ENCODE measurements around the gene ZNF592. TPM values are rescaled to one million over a fixed set of nuclear protein-coding genes. Genes with fewer than 3 reads are reported as not detected.
A peak's percentile ranks its signal among the peaks of the same experiment; 100 is the strongest.

The ZNF592 gene
- total and polyA plus RNA-seq, 9 of the 15 experiments (the other 6 are each of a cell fraction or from before 2014, with no cell fraction given): 0.88 to 23.8 (median 7.4) TPM

DNA sequence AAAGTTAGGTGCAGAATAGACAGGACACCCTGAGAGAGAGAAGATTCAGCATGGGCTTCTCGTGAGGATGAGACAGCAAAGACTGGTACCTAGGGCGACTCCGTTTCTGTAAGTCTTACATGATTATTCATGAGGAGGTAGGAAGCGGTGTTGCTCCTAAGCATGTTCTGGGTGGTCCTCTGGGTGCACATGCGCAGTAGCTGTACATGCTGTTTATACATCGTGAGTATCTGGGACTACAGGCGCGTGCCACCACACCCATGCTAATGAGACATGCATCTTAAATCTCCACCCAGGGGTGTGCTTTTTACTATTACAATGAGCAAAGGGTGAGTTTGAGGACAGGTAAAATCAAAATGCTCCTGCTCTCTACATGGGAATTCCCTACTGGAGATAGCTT lies 81.0 kb downstream of the ZNF592 start (continued):
- TF ChIP-seq MXD1 (CRISPR knock-in tag; IDR thresholded peaks at IDR 0.05; ENCODE audit: borderline replicate concordance, poor library complexity, severe bottlenecking) (no peak), GATAD2A (IDR thresholded peaks at IDR 0.05) (no peak), HNRNPH1 (optimal IDR thresholded peaks at IDR 0.05; ENCODE audit: low read depth, low read length) (no peak), BHLHE40 (IDR thresholded peaks at IDR 0.05; ENCODE audit: low read length) (peak; percentile 74), AFF1 (IDR thresholded peaks at IDR 0.05; ENCODE audit: low read depth in 1 of 2, partially characterized antibody in 2 of 2) (no peak), SRF (CRISPR knock-in tag; IDR thresholded peaks at IDR 0.05) (no peak), MAFF (IDR thresholded peaks at IDR 0.05; ENCODE audit: low read length) (peak; percentile 12; the same call in 1 of the 2 replicates)
- TF ChIP-seq, protein P1, sequence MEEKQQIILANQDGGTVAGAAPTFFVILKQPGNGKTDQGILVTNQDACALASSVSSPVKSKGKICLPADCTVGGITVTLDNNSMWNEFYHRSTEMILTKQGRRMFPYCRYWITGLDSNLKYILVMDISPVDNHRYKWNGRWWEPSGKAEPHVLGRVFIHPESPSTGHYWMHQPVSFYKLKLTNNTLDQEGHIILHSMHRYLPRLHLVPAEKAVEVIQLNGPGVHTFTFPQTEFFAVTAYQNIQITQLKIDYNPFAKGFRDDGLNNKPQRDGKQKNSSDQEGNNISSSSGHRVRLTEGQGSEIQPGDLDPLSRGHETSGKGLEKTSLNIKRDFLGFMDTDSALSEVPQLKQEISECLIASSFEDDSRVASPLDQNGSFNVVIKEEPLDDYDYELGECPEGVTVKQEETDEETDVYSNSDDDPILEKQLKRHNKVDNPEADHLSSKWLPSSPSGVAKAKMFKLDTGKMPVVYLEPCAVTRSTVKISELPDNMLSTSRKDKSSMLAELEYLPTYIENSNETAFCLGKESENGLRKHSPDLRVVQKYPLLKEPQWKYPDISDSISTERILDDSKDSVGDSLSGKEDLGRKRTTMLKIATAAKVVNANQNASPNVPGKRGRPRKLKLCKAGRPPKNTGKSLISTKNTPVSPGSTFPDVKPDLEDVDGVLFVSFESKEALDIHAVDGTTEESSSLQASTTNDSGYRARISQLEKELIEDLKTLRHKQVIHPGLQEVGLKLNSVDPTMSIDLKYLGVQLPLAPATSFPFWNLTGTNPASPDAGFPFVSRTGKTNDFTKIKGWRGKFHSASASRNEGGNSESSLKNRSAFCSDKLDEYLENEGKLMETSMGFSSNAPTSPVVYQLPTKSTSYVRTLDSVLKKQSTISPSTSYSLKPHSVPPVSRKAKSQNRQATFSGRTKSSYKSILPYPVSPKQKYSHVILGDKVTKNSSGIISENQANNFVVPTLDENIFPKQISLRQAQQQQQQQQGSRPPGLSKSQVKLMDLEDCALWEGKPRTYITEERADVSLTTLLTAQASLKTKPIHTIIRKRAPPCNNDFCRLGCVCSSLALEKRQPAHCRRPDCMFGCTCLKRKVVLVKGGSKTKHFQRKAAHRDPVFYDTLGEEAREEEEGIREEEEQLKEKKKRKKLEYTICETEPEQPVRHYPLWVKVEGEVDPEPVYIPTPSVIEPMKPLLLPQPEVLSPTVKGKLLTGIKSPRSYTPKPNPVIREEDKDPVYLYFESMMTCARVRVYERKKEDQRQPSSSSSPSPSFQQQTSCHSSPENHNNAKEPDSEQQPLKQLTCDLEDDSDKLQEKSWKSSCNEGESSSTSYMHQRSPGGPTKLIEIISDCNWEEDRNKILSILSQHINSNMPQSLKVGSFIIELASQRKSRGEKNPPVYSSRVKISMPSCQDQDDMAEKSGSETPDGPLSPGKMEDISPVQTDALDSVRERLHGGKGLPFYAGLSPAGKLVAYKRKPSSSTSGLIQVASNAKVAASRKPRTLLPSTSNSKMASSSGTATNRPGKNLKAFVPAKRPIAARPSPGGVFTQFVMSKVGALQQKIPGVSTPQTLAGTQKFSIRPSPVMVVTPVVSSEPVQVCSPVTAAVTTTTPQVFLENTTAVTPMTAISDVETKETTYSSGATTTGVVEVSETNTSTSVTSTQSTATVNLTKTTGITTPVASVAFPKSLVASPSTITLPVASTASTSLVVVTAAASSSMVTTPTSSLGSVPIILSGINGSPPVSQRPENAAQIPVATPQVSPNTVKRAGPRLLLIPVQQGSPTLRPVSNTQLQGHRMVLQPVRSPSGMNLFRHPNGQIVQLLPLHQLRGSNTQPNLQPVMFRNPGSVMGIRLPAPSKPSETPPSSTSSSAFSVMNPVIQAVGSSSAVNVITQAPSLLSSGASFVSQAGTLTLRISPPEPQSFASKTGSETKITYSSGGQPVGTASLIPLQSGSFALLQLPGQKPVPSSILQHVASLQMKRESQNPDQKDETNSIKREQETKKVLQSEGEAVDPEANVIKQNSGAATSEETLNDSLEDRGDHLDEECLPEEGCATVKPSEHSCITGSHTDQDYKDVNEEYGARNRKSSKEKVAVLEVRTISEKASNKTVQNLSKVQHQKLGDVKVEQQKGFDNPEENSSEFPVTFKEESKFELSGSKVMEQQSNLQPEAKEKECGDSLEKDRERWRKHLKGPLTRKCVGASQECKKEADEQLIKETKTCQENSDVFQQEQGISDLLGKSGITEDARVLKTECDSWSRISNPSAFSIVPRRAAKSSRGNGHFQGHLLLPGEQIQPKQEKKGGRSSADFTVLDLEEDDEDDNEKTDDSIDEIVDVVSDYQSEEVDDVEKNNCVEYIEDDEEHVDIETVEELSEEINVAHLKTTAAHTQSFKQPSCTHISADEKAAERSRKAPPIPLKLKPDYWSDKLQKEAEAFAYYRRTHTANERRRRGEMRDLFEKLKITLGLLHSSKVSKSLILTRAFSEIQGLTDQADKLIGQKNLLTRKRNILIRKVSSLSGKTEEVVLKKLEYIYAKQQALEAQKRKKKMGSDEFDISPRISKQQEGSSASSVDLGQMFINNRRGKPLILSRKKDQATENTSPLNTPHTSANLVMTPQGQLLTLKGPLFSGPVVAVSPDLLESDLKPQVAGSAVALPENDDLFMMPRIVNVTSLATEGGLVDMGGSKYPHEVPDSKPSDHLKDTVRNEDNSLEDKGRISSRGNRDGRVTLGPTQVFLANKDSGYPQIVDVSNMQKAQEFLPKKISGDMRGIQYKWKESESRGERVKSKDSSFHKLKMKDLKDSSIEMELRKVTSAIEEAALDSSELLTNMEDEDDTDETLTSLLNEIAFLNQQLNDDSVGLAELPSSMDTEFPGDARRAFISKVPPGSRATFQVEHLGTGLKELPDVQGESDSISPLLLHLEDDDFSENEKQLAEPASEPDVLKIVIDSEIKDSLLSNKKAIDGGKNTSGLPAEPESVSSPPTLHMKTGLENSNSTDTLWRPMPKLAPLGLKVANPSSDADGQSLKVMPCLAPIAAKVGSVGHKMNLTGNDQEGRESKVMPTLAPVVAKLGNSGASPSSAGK (IDR thresholded peaks at IDR 0.05): peak; percentile 42
- TF ChIP-seq, protein P2, sequence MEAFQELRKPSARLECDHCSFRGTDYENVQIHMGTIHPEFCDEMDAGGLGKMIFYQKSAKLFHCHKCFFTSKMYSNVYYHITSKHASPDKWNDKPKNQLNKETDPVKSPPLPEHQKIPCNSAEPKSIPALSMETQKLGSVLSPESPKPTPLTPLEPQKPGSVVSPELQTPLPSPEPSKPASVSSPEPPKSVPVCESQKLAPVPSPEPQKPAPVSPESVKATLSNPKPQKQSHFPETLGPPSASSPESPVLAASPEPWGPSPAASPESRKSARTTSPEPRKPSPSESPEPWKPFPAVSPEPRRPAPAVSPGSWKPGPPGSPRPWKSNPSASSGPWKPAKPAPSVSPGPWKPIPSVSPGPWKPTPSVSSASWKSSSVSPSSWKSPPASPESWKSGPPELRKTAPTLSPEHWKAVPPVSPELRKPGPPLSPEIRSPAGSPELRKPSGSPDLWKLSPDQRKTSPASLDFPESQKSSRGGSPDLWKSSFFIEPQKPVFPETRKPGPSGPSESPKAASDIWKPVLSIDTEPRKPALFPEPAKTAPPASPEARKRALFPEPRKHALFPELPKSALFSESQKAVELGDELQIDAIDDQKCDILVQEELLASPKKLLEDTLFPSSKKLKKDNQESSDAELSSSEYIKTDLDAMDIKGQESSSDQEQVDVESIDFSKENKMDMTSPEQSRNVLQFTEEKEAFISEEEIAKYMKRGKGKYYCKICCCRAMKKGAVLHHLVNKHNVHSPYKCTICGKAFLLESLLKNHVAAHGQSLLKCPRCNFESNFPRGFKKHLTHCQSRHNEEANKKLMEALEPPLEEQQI (IDR thresholded peaks at IDR 0.05): no peak

Data from K562 (cell line).